Thoracic aorta (tissue), 2 donors: ENCODE data around the gene OIT3. TPM values are rescaled to one million over a fixed set of nuclear protein-coding genes. Genes with fewer than 3 reads are reported as not detected.

Source experiments
- ATAC-seq: fragments of 150-250 bp; one replicate; pipeline ENCODE4 v1.8.0; 2017; ENCODE audit warnings: low read depth; ENCODE audit not compliant: insufficient number of reproducible peaks, low FRiP score
- DNase-seq: peaks from one replicate; pipeline ENCODE4 v3.0.0-alpha.2; 2020; ENCODE audit warnings: low spot score
- H3K27ac ChIP-seq, 2 donors: fragments of 200-600 bp; sonication (generic); 1 replicate in 1 of 2; 2 replicates in 1 of 2; pipeline ENCODE4 v1.5.1; 2016; ENCODE audit warnings: mild to moderate bottlenecking in 2 of 2, moderate library complexity in 2 of 2
- H3K27me3 ChIP-seq: fragments of 200-600 bp; sonication (generic); replicated peaks from 2 replicates; pipeline ENCODE4 v1.6.0; 2016; ENCODE audit warnings: mild to moderate bottlenecking; ENCODE audit not compliant: insufficient read depth
- H3K36me3 ChIP-seq: fragments of 200-600 bp; sonication (generic); one replicate; pipeline ENCODE4 v1.5.1; 2016
- H3K4me1 ChIP-seq, 2 donors: fragments of 200-600 bp; sonication (generic); 1 replicate in 1 of 2; 2 replicates in 1 of 2; pipeline versions ENCODE4 v1.5.1 to v1.6.0; 2016; ENCODE audit warnings: low read depth in 2 of 2, mild to moderate bottlenecking in 1 of 2; ENCODE audit not compliant: control insufficient read depth in 1 of 2
- H3K4me3 ChIP-seq: fragments of 200-600 bp; sonication (generic); 2 replicates; pipeline ENCODE4 v1.5.1; 2016; ENCODE audit warnings: mild to moderate bottlenecking
- H3K9me3 ChIP-seq: fragments of 200-600 bp; sonication (generic); 2 replicates; pipeline ENCODE4 v1.5.1; 2016
- CTCF ChIP-seq: fragments of 200-600 bp; sonication (generic); IDR thresholded peaks from one replicate; pipeline ENCODE4 v1.5.1; 2019; ENCODE audit warnings: antibody characterized with exemption
- total RNA-seq, 2 donors: library from RNA; depleted of rRNA; stranded (reverse); fragments of >200 nt; gene quantifications; one replicate each; pipeline versions ENCODE4 v1.1.0 to v1.2.3, GENCODE V29; 2016

Gene OIT3
- total RNA-seq, 2 donors from 2014 or later: not detected

DNA sequence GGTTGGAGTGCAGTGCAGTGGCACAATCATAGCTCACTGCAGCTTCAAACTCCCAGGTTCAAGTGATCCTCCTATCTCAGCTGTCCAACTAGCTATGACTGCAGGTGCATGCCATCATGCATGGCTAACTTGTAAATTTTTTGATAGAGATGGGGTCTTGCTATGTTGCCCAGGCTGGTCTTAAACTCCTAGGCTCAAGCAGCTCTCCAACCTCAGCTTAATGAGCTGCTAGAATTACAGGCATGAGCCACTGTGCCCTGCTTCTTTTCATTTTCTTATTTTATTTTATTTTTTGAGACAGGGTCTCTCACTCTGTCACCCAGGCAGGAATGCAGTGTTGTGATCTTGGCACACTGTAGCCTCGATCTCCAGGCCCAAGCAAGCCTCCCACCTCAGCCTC is 53.4 kb downstream of the OIT3 start:
- H3K36me3 ChIP-seq: no peaks in the 10 kb centered on the region
- no peak for DNase-seq
- H3K27me3 ChIP-seq: no peaks in the 10 kb centered on the region
- H3K9me3 ChIP-seq: no peaks in the 10 kb centered on the region
- H3K4me3 ChIP-seq: no peak overlapping the region
- H3K4me1 ChIP-seq: no peaks in the 10 kb centered on the region
- TF ChIP-seq CTCF: no peak
- no peak overlapping the region for H3K27ac ChIP-seq
- ATAC-seq: no peak

- no peaks in the 10 kb centered on the region for H3K9me3 ChIP-seq
- H3K36me3 ChIP-seq: no peaks in the 10 kb centered on the region
- H3K27ac ChIP-seq: no peak overlapping the region
- no peak for DNase-seq
- no peak for TF ChIP-seq CTCF
- no peaks in the 10 kb centered on the region for H3K27me3 ChIP-seq
- ATAC-seq: no peak
- no peaks in the 10 kb centered on the region for H3K4me1 ChIP-seq
- no peak overlapping the region for H3K4me3 ChIP-seq
These were observed 55.2 kb downstream of the OIT3 start for GRCh38 chr10:72948762-72949161.

DNA sequence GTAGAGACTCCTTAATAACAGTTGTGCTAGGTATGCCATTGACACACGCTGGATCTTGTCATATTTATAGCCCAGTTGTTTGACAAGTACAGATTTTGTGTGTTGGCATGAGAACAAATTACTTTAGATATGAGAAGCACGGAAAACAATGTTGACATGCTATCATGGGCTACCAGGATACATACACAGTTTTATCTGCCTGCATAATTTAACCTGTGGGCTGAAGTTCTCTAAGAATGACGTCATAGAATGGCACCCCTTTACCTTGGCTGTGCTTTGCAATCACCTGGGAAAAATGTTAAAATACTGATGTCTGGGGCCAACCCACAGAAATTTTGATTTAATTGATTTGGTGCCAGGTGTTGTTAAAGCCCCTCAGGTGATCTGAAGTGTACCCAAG is 58.2 kb downstream of the OIT3 start:
- no peak overlapping the region for H3K27ac ChIP-seq

DNA sequence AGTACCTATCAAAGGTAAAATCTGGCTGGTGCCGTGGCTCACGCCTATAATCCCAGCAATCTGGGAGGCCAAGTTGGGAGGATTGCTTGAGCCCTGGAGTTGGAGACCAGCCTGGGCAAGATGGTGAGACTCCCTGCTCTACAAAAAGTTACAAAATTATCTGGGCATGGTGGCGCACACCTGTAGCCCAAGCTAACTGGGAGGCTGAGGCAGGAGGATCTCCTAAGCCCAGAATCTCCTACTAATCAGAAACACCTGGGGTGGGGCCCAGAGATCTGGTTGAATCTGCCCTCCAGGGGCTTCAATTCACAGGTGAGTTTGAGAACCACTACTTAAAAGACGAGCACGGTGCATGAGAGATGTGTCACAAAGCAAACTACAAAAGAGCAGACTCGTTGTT is 58.6 kb downstream of the OIT3 start:
- Histone ChIP-seq H3K36me3 (no peaks in the 10 kb centered on the region), H3K4me3 (no peak overlapping the region), H3K27ac (no peak overlapping the region), H3K9me3 (no peaks in the 10 kb centered on the region), H3K27me3 (no peaks in the 10 kb centered on the region), H3K4me1 (no peaks in the 10 kb centered on the region)
- TF ChIP-seq CTCF: no peak
- DNase-seq (no peak), ATAC-seq (no peak)

More for the DNA sequence above, 58.2 kb downstream of the OIT3 start:
- Histone ChIP-seq H3K4me3 (no peak overlapping the region), H3K4me1 (no peaks in the 10 kb centered on the region), H3K36me3 (no peaks in the 10 kb centered on the region), H3K27me3 (no peaks in the 10 kb centered on the region), H3K9me3 (no peaks in the 10 kb centered on the region)
- DNase-seq (no peak), ATAC-seq (no peak)
- no peak for TF ChIP-seq CTCF

- H3K27me3 ChIP-seq: no peaks in the 10 kb centered on the region
- H3K36me3 ChIP-seq: no peaks in the 10 kb centered on the region
- TF ChIP-seq CTCF: no peak
- ATAC-seq (no peak), DNase-seq (no peak)
- no peak overlapping the region for H3K27ac ChIP-seq
- no peak overlapping the region for H3K4me3 ChIP-seq
- no peaks in the 10 kb centered on the region for H3K4me1 ChIP-seq
- no peaks in the 10 kb centered on the region for H3K9me3 ChIP-seq
These were observed 59.2 kb downstream of the OIT3 start for GRCh38 chr10:72952642-72953158.
